Activated CD4-positive, CD25-positive, alpha-beta regulatory T cell treated with anti-CD3 and anti-CD28 coated beads, Interleukin-2, amount 50 U/mL, for 16 hours (primary cell): ENCODE results near the gene HOXD9.

Experiments used
- DNase-seq: peaks from one replicate; pipeline ENCODE4 v3.0.0-alpha.2; 2020; ENCODE audit warnings: low read depth, low spot score

HOXD9 gene

DNA sequence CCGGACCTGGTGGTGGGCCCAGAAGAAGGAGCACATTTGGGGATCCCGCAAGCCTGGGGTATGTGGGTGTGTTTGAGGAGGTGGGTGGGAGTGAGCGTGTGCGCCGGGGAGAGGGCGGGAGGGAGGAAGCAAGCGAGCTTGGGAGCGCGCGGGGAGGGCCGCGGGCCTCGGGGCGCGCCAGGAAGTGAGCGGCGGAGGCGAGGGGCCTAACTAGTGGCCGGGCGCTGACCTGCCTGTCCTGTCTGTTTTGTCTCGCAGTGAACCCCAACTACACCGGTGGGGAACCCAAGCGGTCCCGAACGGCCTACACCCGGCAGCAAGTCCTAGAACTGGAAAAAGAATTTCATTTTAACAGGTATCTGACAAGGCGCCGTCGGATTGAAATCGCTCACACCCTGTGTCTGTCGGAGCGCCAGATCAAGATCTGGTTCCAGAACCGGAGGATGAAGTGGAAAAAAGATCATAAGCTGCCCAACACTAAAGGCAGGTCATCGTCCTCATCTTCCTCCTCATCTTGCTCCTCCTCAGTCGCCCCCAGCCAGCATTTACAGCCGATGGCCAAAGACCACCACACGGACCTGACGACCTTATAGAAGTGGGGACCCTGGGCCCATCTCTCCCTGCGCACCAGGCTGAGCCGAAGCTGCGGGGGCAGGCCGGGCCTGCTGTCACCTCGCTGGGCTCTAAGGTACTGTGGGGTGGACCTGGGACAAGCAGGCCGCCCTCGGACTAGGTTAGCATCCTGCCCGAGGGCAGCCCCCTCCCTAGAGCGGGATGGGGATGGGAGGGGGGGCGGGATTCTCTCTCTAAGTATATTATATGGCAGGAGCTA, 30.0 kb downstream of the HOXD9 start:
- DNase-seq: no peak

DNA sequence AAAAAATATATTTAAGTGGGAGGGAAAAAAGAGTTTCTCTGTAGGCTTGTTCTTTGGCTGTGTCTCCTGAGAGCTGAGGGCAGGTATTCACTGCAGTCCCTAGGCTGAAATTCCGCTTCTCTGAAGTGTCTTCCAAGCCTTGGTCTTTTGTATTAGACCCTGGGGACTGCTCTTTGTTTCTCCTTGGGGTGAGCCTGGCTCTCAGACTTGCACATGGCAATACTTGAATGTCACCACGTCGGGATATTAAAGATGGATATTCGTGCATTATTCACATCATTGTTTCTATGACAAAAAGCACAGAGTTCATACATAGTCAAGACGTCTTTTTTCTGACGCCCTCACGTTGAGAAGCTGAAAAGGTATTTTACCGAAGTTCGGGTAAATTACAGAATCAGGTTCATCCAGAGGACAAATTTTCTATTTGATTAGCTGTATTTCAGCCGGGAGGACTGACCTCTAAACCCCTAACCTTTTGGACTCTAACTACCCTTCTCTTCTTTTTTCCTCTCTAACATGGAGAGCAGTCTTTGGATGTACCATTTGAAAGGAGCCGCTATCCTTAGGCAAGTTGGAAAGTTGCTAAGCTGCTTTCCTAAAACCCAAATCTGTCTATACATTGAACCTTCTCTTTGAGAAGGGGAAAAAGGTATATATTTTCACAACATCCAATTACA, 32.2 kb downstream of the HOXD9 start:
- DNase-seq: no peak

DNA sequence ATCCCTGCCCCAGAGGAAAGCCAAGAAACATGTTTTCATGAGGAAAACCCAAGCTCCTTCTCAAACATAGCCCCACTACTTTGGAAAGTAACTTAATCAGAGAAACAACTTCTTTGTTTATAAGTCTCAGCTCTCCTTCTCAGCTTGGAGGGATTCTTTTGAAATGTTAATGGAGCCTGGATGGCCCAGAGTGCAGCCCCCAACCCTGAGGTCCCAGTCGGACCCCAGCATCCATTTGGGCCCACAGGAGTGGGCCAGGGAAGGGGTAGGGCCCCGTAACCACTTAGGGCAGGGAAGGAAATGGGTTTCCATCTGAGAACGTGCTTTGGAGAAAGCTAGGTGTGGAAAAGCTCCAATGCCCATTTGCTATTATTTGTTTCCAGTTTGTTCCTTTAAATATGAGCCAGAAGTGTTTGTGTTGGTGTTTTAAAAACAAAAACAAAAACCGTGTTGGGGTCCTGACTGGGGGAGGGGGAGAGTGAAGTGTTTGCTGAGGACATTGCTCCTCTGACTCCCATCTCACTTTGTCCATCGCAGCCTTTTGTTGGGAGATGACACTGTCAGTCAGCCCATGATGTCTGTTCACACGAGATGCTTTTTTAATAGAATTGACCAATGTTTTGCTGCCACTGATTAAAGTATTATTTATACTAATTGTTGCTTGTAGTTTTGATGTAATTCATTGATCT, 33.0 kb downstream of the HOXD9 start:
- no peak for DNase-seq

DNA sequence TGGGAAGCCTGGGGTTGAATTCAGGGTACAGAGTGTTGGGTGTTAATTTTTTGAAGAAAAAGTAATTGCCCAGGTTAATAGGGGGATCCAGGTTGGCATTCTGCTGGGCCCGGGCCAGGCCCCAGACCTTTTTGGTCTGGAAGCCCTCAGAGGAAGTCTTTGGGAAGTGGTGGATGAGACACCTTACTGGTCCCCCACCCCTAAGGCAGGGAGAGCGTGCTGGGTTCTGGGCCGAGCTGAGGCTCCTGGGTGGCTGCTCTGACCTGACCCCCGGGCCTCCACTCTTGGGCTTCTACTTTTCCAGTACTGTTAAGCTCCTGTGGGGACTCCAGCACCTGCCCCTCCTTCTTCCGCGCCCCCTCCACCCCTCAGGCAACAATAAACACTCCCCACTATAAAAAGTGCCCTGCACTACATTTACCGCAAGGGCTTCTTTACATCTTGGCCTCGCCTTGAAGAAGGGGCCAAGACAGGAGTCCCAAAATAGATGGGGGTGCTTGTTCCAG, 33.8 kb downstream of the HOXD9 start:
- no peak for DNase-seq

DNA sequence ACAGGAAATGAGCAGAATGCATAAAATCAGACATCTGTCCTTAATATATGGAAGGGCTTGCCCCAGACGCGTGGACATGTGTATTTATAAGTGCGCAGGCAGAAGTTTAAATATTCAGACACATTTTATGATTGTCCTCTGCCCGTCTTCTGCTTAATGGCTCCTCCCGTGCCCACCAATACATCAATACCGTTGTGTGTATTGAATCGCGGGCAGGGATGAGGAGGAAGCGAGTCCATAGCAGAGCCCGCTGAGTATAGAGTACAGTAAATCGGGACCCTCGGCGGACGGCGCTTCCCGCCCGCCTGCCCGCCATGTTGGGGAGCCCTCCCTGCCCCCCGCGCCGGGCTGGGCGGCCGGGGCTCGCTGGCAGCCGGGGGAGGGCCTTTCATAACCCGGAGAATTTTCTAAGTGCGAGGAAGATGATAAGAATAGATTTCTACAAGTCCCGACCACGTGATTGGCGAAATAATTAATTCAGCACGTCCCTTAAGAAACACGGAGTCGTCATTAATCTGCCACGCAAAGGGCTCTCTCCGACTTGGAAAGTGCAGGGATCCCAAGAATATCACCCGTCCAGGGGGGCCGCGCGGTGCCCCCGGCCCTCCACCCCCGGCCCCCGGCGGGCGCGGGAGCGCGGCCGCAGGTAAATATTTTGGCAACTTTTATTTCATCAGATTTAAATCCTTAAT, 34.4 kb downstream of the HOXD9 start, which contains the start of gene HOXD3:
Gene HOXD3, plus strand, starts transcription at position 501 of the 692 bp plus-strand sequence. CDS start 11,808 bp downstream, outside the sequence.
- no peak for DNase-seq

DNA sequence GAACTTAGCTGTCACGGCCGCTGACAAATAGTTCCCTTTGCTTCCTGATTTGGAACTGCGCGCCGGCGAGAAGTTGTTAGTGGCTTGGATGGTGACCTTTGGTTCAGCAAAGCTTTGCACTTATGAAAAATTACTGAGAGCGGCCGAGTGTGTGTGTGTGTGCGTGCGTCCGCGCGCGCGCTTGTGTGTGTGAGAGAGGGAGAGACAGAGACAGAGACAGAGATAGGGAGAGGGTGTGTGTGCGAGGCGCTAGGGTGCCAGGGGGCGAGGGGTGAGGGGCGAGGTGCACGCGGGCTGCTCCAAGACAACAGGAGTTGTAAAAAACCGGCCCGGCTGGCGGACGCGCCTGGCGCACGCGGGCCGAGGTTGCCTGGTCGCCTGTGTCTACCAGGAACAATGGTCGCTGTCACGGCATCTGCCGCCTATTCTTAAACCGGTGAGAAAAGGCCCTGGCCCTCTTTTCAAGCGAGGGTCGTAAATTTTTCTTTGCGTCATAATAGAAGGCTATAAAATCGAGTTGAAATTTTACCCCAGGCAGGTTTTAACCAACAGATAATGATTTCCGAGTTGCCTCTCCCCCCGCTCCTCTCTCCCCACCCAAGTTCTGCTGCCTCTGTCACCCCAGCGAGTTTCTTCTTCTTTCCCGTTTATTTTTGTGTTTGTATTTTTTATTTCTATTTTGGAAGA, 35.1 kb downstream of the HOXD9 start:
- no peak for DNase-seq

DNA sequence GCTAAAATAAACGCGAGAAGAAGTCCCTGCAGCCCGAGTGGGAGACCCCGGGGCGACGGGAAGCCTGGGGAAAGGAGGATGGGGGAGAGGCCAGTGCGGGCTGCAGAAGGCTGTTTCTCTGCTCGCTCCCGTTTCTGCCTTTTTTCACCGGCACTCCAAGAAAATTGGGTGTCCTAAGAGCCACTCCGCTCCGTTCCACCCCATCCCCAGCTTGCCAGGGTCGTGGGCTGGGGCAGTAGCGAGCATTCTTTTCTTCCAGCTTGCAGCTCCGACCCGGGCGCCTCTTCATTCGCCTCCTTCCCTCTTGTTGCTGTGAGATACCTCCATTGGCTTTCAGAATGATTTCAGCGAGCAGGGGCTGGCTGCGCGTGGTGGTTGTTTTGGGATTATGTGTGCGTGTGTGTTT, 35.7 kb downstream of the HOXD9 start:
- no peak for DNase-seq

DNA sequence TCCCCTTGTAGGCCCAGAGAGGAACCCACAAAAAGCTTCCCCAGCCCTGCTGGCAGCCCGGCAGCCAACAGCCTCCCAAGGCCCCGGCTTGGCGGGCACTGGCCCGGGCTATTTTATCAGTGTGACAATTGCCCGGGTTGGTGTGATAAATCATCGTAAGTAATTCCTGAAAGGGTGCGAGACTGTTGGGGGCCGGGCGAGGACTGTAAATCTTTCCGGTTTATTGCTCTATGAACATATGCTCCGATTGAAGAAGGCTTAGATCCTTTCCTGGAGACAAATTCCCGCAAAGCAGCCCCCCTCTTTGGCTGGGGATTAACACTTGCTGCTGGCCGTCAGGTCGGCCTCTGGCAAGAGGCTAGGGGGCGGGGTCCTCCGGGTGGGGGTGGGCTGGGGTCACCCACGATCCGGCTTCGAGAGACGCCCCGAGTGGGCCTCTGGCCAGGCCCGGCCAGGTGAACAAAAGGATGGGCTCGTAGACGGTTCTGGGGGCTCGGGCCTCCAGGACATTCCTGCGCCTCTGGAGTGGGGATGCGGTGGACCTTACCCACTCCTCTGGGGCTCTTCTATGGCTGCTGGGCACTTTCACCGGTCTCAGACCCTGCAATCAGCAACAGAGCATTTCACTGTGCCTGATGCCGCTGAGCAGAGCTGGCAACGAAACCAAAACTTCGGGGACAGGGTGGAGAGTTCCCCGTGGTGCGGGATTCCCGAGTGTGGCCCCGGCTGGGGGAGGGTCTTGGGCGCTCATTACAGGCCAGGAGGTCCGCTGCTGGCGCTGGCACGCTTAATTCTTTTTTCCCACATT, 36.5 kb downstream of the HOXD9 start:
- DNase-seq: no peak

DNA sequence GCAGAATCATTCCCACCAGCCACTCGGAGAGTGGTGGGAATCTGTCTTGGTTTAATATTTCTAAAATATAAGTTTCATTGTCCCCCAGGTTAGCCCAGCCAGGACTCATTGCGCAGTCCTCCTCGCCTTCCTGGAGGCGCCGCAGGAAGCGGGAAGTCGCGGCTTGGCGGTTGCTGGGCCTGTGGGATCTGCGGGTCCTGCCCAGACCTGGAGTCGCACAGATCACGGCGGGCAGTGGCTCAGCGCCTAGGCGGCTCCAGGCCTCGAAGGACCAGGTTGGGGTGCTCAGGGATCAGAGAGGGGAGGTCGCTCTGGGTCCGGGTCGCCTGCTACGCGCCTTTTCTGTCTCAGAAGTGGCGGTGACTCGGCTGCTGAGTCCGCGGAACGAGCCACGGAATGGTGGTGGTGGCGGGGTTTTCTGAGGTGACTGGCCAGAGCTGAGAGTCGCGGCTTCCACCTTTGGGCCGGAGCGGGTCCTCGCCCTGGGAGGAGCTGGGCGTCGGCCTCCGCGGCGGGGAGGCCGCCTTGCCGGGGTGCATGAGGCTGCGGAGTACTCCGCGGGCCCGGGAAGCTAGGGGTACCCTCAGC, 37.2 kb downstream of the HOXD9 start:
- no peak for DNase-seq

DNA sequence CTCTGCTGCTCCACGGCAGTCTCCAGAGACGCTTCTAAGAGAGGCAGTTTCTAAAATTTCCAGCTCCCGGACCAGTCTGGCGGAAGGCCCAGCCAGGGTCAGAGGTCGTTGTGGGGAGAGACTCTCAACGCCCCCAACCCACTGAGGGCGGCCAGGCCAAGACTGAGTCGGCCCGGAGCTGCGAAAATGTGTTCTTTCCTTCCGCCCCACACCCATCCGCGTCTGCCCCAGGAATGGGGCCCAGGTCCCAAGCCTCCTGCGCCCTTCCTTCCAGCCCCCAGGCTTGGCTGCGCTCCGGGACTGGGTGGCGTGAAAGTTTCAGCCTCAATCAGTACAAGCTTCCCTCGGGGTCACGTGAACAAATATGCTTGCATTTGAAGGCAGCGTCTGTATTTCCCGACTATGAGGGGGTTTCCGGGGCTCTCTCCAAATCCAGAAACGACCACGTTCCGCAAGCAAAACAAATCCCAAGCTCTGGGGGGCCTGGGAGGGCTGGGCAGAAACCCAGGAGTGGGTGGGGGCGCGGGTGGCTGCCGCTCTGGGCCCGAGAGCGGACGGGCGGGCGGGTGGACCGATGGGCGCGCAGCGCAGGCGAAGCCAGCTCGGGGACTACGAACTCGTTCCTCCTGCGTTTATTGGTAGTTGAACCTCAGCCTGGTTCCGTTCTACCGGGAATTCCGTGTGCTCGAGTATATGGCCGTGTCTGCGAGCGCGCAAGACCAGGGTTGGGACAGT, 37.9 kb downstream of the HOXD9 start:
- no peak for DNase-seq

DNA sequence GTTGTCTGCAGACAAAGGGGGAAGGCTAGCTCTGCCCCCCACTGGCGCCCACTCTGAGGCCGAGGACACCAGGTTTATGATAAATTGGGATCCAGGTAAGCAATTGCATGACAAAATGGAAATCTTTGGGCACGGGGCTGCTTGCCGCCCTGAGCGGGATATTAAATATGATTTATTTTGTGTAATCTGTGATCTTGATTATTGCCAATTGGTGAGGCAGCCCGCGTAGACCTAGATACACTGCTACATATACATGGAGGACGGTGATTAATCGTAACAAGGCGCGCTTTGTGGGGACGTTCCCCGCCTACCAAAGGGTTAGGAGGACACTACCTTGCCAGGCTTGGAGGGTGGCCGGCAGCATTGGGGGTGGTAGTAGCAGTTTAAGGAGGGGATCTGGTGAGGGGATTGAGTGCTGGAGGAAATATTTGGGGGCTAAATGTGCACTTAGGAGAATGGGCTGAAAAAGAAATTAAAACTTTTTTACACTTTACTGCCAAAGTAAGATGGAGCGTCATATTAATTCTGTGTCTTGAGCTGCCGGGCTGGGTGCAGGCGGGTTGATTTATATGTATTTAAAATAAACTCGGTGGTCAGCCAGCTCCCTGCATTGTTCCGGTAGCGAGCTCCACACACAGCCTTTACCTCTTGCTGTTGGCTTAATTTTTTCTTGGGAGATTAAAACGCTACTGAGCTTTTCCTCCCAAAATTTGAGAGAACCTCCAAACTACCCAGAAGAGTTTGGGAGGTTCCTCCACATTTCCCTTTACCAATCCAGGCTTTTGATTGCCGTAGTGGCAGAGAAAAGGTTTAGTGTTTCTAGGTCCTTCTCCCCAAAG, 38.7 kb downstream of the HOXD9 start:
- DNase-seq: no peak

DNA sequence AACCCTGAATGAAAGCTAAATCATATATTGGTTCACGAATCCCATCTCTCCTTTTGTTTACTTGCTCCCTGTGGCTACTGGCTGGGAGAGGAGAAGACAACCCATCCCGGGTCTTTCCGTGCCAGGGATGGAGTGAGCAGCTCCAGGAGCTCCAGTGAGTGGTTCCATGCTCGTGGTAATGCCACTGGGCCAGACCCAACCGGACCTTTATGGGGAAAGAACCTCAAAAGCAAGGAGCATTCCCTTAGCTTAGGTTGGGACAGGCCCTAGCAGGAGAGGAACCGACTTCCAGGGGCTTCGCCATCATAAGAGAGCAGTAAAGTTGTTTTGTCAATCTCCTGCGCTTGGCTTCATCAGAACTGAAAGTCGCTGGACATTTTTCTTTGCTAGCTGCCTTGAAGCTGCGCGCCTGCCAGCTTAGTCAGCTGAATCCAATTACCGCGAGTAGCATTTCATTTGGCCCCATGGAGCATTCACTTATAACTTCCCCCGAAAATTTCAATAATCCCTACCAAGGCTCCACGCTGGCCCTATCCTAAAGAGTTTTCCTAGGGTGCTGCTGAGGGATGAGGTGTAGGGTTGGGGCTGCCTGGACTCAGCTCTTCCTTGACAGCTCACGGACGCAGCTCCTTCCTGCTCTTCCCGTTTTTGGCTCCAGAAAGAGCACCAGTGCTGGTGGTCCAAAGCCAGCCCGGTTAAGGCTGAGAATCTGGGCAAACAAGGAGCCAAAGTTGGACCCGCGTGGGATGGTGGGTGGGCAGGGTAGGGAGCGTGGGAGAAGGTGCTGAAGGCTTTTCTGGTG, 39.5 kb downstream of the HOXD9 start:
- DNase-seq: no peak

DNA sequence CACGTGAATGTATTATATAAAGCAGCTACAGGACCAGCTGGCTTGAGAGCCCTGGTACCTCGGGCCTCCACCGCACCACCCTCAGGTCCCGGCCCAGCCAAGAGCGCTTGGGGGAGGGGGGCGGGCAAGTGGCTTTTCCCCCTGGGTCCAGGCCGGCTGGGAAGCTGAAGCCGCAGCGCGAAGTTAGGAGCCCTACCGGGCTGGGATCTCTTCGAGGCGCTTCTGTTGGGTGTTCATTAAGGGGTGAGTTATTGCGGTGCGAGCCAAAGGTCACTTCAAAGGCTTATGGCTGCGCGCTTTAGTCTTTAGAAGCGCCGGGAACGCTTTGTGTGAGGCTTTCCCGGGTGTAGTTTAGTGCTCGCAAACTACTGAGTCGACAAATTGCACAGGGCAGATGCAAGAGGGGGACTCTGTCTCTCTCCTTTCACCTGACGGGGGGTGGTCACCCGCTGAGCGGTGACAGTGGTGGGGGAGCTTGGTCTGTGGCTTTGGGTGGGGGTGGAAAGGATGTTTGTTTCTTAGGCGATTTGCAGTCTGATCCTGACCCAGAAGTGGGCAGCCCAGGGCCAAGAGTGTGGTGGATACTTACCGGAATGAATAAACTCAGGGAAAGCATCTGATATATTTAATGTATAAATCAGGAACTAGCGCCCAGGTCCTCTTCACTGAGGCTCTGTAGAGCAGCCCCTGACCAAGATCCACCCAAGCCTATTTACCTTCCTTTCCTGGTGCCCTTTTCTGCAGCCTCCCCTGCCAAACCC, 40.6 kb downstream of the HOXD9 start:
- DNase-seq: no peak

DNA sequence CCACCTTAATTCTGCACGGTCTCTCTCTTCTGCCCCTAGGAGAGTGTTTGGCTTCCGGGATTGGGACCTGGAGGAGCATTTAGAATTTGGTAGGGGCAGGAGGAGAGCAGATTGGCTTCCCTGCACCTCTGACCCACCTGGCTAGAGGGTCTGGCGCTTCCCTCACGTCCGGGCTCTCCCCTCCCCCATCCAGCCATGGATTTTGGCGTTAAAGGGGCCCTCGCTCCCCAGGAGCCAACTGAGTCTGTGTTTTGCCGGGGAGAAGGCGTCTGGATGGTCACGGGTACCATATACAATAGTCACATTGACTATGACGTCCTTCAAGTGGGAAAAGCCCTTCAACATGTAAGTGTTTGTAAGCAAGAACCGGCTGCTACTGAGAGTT, 41.1 kb downstream of the HOXD9 start:
- no peak for DNase-seq

DNA sequence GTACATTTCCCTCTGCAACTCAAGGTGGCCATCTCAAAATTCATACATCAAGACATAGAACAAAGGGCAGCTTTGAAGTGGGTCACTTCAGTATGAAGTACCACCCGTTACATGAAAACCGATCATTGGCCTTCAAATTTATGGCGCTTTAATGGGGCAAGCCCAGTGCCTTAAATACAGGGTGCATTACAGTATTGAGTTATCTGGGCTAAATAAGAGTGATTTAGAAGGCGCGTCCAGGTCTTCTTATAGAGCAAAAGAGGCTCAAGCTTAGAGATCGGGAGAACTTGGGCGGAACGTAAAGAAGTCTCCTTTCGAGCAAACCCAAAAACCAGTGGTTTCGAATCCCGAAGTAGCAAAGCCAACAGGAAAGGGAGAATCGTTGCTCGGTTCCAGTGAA, 41.7 kb downstream of the HOXD9 start:
- no peak for DNase-seq

DNA sequence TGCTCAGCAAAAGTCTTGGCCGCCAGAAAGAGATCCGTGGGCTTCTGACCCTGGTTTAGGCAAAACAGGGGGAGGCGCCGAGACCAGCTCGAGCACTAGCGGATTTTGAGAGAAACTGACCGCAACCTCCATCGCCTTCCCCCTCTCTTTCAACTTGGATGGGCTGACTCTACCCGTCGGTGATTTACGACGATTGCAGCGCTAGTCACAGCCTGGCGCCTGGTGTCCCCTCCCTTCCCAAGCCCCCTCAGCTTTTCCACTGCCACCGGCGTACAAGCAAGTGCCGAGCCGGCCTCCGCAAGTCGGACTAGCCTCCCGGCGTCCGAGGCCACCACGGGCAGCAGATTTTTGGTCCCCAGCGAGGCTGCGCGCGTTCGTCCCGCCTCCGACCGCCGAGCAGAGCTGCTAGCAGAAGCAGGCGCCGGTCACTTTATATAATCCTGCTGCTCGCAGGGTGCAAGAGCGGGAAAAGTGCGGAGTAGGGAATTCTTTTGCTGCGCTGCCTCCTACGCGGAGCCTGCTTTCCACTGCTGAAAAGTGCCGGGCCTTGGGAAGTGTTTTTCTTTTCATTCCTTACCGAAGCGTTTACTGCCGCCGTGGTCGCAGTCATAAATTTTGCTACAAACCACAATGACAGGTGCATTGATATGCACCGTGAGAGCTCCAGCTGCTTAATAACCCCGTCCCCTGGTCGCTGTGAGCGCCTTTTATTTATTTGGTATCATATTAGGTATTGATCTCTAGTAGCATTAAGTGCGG, 42.3 kb downstream of the HOXD9 start:
- no peak for DNase-seq
